Activated T-helper 2 cell treated with anti-CD3 and anti-CD28 coated beads, Interferon-gamma antibody, Interleukin-2, Interleukin-4, amounts not matched to agents 10 μg/mL and 5 μg/mL and 100 μg/mL, durations not matched to agents 14 hours and 24 hours and 36 hours (primary cell): ENCODE results near the gene SCAI. TPM values are rescaled to one million over a fixed set of nuclear protein-coding genes. Genes with fewer than 3 reads are reported as not detected.
"Not testable (repeated sequence)": the region's sequence is repeated elsewhere in the genome, so short reads cannot be mapped to it uniquely, and the experiment has no call there.

Source experiments
- DNase-seq: peaks from one replicate; pipeline ENCODE4 v3.0.0; 2021; ENCODE audit warnings: low spot score
- H3K27ac Mint-ChIP-seq: one replicate; pipeline ENCODE4 v1.8.0; 2021; ENCODE audit warnings: mixed read lengths
- H3K27me3 Mint-ChIP-seq: one replicate; pipeline ENCODE4 v1.8.0; 2021; ENCODE audit warnings: low read depth, mixed read lengths
- H3K36me3 Mint-ChIP-seq: one replicate; pipeline ENCODE4 v1.8.0; 2021; ENCODE audit warnings: low read depth, mixed read lengths
- H3K4me1 Mint-ChIP-seq: one replicate; pipeline ENCODE4 v1.8.0; 2021; ENCODE audit warnings: low read depth, mixed read lengths
- H3K4me3 Mint-ChIP-seq: one replicate; pipeline ENCODE4 v1.8.0; 2021; ENCODE audit warnings: low read depth, mild to moderate bottlenecking, moderate library complexity, mixed read lengths
- H3K9me3 Mint-ChIP-seq: one replicate; pipeline ENCODE4 v1.8.0; 2021; ENCODE audit warnings: mixed read lengths
- intact Hi-C: fragments of 100-400 bp; cut with micrococcal nuclease; formaldehyde crosslinking; loops from one replicate; pipeline ENCODE4 v1.15.1; 2023
- total RNA-seq: library from RNA; stranded (reverse); gene quantifications from 2 replicates; pipeline ENCODE4 v1.2.3, GENCODE V29; 2022

SCAI gene
- 14.2 and 15.9 TPM in 2 replicates for total RNA-seq

- Mint-ChIP-seq H3K27me3 (no peaks in the 10 kb centered on the region), H3K4me3 (peak within 1 kb of the TSS; percentile 97), H3K36me3 (peaks cover 21% of the 10 kb centered on the region), H3K9me3 (no peaks in the 10 kb centered on the region), H3K27ac (peak within 1 kb of the TSS; percentile 66), H3K4me1 (peaks cover 26% of the 10 kb centered on the region)
- DNase-seq: peak; percentile 98
- intact Hi-C loops: loop anchor here (1.0 to 5.0 kb wide), 4 partner anchors 17 to 369 kb away; partner anchors contain the start of genes ARPC5L, GOLGA1 and RPL35
Observed at GRCh38 chr9:125143377-125144090, at the start of gene SCAI. TSS of gene SCAI (minus strand) at chr9:125143528. CDS start at chr9:125143437, 91 bp downstream.

GRCh38 chr9:125190361-125190801 is 47.1 kb upstream of the SCAI start:
- intact Hi-C loops: loop anchor here (1.0 kb wide), 1 partner anchor 10 kb away; the partner anchor contains the start of gene RABEPK
- H3K27me3 Mint-ChIP-seq: no peaks in the 10 kb centered on the region
- peak; percentile 14 for DNase-seq

DNA sequence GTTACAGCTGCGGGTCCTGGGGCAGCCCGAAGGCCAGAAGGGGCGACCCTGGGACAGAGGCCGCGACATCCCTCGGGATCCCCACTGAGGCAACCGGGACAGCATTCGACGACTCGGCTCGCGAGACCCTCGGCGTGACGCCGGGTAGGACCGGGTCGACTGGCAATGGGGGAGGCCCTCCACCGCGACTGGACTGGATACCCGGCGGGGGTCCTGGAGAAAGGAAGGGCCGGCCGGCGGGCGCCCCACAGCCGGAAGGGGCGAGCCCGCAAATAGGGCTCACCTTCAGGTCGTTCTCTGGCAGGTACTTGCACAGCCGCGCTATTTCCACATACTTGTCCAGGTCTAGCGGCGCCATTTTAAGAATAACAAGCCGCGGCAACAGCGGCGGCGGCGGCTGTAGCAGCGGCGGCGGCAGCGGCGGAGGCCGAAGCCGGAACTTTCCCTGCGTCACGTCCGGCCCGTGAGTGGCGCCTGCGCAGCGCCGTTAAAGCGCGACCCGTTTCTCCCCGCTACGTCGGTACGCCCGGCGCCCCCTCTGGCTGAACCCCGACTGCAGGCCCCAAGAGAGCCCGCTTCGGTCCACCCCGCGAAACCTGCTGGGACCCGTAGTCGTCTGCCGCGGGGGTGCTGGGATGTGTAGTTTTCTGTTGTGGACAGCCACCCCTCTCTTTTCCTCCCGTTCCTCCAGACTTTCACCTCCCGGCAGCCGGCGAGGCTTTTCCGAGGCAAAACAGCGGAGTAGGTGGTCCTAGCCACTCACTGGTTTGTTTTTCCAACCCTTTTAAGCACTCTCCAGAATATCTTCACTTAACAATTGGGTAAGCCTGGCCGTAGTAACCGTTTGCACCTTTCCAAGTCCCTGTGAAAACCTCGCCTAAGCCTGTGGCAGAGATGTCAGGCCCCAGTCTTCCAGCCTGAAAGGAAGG is 46.3 kb upstream of the SCAI start, which contains the start of gene PPP6C:
TSS of gene PPP6C (minus strand) at position 443 of the 929 bp plus-strand sequence. CDS start at position 358, 85 bp downstream.
- Mint-ChIP-seq H3K4me3 (peak within 1 kb of the TSS; percentile 94), H3K36me3 (peaks cover 7% of the 10 kb centered on the region), H3K9me3 (no peaks in the 10 kb centered on the region), H3K27me3 (no peaks in the 10 kb centered on the region), H3K4me1 (peaks cover 20% of the 10 kb centered on the region), H3K27ac (peak within 1 kb of the TSS; percentile 91)
- intact Hi-C loops: loop anchor here (1.0 to 5.0 kb wide), 5 partner anchors 11 to 317 kb away; partner anchors contain the start of genes GAPVD1, GOLGA1, HSPA5 and RABEPK
- peak; percentile 96 for DNase-seq

More at GRCh38 chr9:125190361-125190801, 47.1 kb upstream of the SCAI start:
- peaks cover 22% of the 10 kb centered on the region for H3K4me1 Mint-ChIP-seq
- peaks cover 7% of the 10 kb centered on the region for H3K36me3 Mint-ChIP-seq
- no peaks in the 10 kb centered on the region for H3K9me3 Mint-ChIP-seq
- H3K4me3 Mint-ChIP-seq: peak overlapping the region; percentile 94
- peak overlapping the region; percentile 91 for H3K27ac Mint-ChIP-seq

DNA sequence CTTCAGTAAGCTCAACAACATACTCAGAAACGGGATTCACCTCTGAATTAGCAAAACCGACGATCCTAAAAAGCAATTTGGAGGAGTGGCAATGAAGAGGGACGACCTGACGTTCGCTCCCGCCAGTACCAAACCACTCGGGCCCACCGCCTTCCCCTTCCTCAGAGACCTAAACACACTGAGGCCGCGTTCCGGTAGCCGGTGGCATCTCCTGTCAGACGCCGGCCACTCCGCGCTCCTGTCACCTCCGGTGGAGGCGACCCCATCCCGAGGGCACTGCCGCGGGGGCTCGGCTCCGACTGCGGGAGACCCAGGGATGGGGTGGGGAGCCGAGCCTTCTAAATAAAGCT is 45.7 kb upstream of the SCAI start:
- peaks cover 18% of the 10 kb centered on the region for H3K4me1 Mint-ChIP-seq
- intact Hi-C loops: loop anchor here (1.0 to 5.0 kb wide), 4 partner anchors 52 to 317 kb away; partner anchors contain the start of genes GAPVD1, GOLGA1 and HSPA5
- H3K36me3 Mint-ChIP-seq: peaks cover 9% of the 10 kb centered on the region
- peak overlapping the region; percentile 91 for H3K27ac Mint-ChIP-seq
- H3K9me3 Mint-ChIP-seq: no peaks in the 10 kb centered on the region
- DNase-seq: peak; percentile 22
- H3K4me3 Mint-ChIP-seq: peak overlapping the region; percentile 94
- no peaks in the 10 kb centered on the region for H3K27me3 Mint-ChIP-seq

GRCh38 chr9:125183561-125183960 is 40.2 kb upstream of the SCAI start:
- Mint-ChIP-seq H3K9me3 (peaks cover 4% of the 10 kb centered on the region), H3K4me1 (peaks cover 27% of the 10 kb centered on the region), H3K36me3 (peaks cover 27% of the 10 kb centered on the region), H3K4me3 (no peak overlapping the region), H3K27ac (no peak overlapping the region), H3K27me3 (no peaks in the 10 kb centered on the region)
- intact Hi-C loops: no loop called here
- DNase-seq: no peak

DNA sequence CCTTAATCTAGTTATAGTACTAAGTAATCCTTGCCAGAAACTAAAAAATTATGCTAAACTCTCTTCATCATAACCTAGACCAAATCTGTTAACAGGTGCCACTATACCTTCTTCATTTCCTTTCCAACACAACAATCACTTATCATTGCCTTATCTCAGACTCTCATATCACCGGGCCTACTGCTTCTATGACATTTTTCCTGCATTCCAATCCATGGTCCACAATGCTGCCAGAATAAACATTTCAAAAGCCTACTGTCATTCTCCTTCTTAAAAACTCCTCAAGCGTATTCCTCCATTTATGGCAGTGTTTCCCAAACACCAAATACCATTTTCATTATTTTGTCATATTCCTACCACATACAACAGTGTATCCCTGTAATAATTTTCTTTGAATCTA is 39.7 kb upstream of the SCAI start:
- H3K27ac Mint-ChIP-seq: no peak overlapping the region
- no peaks in the 10 kb centered on the region for H3K27me3 Mint-ChIP-seq
- H3K4me3 Mint-ChIP-seq: no peak overlapping the region
- H3K9me3 Mint-ChIP-seq: peaks cover 4% of the 10 kb centered on the region
- DNase-seq: no peak
- H3K36me3 Mint-ChIP-seq: peaks cover 29% of the 10 kb centered on the region
- H3K4me1 Mint-ChIP-seq: peaks cover 31% of the 10 kb centered on the region
- intact Hi-C loops: no loop called here

- H3K9me3 Mint-ChIP-seq, H3K4me3 Mint-ChIP-seq, H3K27me3 Mint-ChIP-seq, intact Hi-C loops, DNase-seq, H3K27ac Mint-ChIP-seq: not testable (repeated sequence)
- Mint-ChIP-seq H3K4me1 (peaks cover 28% of the 10 kb centered on the region), H3K36me3 (peaks cover 25% of the 10 kb centered on the region)
Observed at GRCh38 chr9:125181756-125182155, 38.4 kb upstream of the SCAI start.

GRCh38 chr9:125180876-125181275 is 37.5 kb upstream of the SCAI start:
- Mint-ChIP-seq H3K4me1 (peaks cover 30% of the 10 kb centered on the region), H3K4me3 (no peak overlapping the region), H3K36me3 (peaks cover 25% of the 10 kb centered on the region), H3K27me3 (no peaks in the 10 kb centered on the region), H3K9me3 (peaks cover 4% of the 10 kb centered on the region), H3K27ac (no peak overlapping the region)
- DNase-seq: no peak
- intact Hi-C loops: no loop called here

DNA sequence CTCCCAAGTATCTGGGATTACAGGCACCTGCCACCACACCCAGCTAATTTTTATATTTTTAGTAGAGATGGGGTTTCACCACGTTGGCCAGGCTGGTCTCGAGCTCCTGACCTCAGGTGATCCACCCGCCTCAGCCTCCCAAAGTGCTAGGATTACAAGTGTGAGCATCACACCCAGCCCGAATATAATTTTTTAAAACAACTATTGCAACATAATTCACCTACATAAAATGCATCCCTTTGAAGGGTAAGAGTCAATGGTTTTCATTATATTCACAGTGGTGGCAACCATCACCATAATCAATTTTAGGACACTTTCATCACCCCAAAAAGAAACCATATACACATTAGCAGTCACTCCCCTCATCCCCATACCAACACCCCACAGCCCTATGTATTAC is 36.4 kb upstream of the SCAI start:
- H3K27ac Mint-ChIP-seq, H3K27me3 Mint-ChIP-seq, DNase-seq, H3K4me3 Mint-ChIP-seq, intact Hi-C loops, H3K9me3 Mint-ChIP-seq: not testable (repeated sequence)
- Mint-ChIP-seq H3K4me1 (peaks cover 28% of the 10 kb centered on the region), H3K36me3 (peaks cover 25% of the 10 kb centered on the region)

GRCh38 chr9:125177888-125178287 is 34.6 kb upstream of the SCAI start:
- Mint-ChIP-seq H3K4me1 (peaks cover 25% of the 10 kb centered on the region), H3K36me3 (peaks cover 22% of the 10 kb centered on the region), H3K27me3 (no peaks in the 10 kb centered on the region), H3K9me3 (peaks cover 4% of the 10 kb centered on the region), H3K4me3 (no peak overlapping the region), H3K27ac (no peak overlapping the region)
- intact Hi-C loops: no loop called here
- no peak for DNase-seq

GRCh38 chr9:125176636-125177035 is 33.3 kb upstream of the SCAI start:
- intact Hi-C loops: no loop called here
- H3K27ac Mint-ChIP-seq: peak overlapping the region; percentile 5
- H3K9me3 Mint-ChIP-seq: no peaks in the 10 kb centered on the region
- no peak overlapping the region for H3K4me3 Mint-ChIP-seq
- no peak for DNase-seq
- peaks cover 19% of the 10 kb centered on the region for H3K36me3 Mint-ChIP-seq
- peaks cover 29% of the 10 kb centered on the region for H3K4me1 Mint-ChIP-seq
- H3K27me3 Mint-ChIP-seq: no peaks in the 10 kb centered on the region

DNA sequence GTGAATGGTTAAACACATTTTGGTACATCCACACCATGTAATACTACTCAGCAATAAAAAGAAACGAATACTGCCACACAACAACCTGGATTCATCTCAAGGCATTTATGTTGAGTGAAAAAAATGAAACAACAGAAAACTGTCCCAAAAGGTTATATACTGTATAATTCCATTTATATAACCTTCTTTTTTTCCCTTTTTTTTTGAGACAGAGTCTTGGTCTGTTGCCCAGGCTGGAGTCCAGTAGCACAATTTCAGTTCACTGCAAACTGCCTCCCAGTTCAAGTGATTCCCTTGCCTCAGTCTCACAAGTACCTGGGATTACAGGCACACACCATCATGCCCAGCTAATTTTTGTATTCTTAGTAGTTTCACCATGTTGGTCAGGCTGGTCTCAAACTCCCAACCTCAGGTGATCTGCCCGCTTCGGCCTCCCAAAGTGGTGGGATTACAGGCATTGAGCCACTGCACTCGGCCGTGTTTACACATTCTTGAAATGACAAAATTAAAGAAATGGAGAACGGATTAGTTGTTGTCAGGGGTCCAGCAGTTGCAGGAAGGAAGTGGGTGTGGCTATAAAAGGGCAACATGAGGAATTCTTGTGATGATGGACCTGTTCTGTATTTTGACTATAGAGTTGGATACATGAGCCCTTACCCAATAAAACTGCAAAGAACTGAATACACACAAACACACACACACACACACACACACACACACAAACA is 28.9 kb upstream of the SCAI start:
- Mint-ChIP-seq H3K27ac (no peak overlapping the region), H3K36me3 (peaks cover 36% of the 10 kb centered on the region), H3K27me3 (no peaks in the 10 kb centered on the region), H3K4me3 (no peak overlapping the region), H3K4me1 (peaks cover 16% of the 10 kb centered on the region), H3K9me3 (no peaks in the 10 kb centered on the region)
- no peak for DNase-seq
- intact Hi-C loops: no loop called here
